ENCODE measurements around the gene TUBB4A. TPM values are rescaled to one million over a fixed set of nuclear protein-coding genes. Genes with fewer than 3 reads are reported as not detected.

Gene TUBB4A
- not detected in 2 replicates for total RNA-seq

DNA sequence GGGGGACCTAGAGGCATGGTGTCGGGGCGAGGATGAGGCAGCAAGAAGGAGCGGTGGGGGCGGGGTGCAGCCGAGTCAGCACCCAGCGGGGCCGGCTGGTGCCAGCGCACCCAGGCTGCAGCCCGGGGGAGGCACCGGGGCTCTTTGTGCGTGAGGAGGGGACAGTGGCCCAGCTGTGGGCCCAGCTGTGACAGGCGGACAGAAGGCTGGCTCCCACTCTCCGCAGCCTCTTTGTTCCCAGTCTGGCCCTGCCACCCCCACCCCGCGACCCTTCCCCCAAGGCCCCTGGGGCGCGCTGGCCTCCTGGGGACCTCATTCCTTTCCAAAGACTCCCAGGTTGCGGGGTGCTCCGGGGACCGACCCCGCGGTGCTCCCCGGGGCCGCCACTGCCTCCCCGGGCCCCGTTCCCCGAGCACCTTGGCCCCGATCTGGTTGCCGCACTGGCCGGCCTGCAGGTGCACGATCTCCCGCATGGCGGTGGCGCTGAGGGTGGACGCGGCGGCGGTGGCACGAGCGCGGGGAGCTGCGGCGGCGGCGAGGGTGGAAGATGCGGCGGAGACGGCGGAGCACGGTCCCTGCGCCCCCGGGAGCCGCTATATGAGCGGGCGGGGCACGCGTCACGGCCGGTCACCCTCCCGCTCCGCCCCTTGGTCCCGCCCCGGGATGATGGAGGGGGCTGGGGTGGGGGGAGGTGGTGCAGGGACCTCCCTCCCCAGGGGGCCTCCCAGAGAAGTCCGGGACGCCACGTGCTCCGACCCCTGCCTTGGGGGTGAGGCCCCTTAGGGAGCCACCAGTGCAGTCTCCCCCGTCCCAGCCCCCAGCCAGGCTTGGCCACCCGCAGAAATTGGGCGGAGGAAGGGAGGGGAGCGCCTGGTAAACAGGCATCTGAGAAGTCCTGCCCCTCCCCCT, at the start of gene TUBB4A:
Gene TUBB4A (minus strand): TSS at position 570 of the 909 bp plus-strand sequence. CDS start 97 bp downstream, at position 473.

DNA sequence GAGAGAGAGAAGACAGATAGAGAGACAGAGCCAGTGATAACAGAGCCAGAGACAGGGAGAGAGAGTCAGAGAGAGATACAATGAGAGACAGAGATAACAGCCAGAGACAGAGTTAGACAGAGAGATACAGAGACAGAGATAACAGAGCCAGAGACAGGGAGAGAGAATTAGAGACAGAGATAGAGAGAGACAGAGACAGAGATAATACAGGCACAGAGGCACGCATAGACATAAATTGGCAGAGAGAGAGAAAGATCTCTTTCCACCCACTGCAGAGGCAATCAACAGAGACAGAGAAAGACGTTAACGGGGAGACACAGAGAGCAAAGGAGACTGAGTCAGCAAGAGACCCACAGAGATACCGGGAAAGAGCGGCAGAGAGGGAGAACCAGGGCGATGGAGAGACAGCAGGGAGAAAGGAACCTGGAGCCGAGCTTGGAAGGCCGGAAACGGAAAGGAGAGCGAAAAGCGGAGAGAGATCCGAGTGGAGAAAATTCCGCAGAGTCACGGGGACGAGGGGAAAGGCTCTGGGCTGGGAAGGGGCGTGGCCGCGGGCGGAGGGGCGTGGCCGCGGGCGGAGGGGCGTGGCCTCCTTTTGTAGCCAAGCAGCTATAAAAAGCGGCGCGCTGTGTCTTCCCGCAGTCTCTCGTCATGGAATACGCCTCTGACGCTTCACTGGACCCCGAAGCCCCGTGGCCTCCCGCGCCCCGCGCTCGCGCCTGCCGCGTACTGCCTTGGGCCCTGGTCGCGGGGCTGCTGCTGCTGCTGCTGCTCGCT, 28.5 kb upstream of the TUBB4A start, which contains the start of gene TNFSF9:
Gene TNFSF9 (plus strand): TSS at position 641 of the 777 bp plus-strand sequence. CDS start 11 bp downstream, at position 652.

DNA sequence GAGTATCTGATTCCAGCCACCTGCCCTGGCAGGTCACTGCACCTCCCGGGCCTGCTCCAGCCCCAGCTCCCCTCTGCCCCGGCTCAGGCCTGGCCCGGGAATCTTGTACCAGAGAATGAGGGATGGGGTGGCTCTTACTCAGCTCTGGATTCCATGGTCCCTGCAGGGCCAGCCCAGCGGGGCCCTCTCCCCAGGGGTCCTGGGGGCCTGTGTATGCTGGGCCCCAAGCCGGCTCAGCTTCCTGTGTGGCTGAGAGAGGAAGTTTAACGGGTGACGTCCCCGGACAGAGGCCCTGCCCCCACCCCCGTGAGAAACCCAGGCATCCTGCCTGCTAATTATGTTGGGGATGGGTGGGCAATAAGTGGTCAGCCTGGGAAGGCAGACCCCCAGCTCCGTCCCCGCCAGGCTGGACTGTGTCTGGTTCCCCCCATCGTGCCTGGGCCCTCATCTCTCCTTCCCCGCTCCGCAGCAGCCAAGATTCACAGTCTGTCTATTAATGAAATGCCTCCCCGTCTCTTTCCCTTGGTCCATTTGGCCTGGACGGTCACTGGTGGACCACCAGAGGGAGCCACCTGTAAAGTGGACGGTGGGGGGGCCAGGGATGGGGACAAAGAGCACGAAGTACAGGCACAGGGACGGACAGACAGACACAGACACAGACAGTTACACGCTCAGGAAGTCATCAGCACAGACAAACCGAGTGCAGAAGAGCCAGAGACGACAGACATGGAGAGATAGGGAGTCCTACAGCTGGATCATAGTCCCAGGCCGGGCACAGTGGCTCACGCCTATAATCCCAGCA, 20.4 kb downstream of the TUBB4A start, which contains the start of gene DENND1C:
Gene DENND1C (minus strand): TSS at position 247 of the 802 bp plus-strand sequence. CDS start 92 bp downstream, at position 155.

DNA sequence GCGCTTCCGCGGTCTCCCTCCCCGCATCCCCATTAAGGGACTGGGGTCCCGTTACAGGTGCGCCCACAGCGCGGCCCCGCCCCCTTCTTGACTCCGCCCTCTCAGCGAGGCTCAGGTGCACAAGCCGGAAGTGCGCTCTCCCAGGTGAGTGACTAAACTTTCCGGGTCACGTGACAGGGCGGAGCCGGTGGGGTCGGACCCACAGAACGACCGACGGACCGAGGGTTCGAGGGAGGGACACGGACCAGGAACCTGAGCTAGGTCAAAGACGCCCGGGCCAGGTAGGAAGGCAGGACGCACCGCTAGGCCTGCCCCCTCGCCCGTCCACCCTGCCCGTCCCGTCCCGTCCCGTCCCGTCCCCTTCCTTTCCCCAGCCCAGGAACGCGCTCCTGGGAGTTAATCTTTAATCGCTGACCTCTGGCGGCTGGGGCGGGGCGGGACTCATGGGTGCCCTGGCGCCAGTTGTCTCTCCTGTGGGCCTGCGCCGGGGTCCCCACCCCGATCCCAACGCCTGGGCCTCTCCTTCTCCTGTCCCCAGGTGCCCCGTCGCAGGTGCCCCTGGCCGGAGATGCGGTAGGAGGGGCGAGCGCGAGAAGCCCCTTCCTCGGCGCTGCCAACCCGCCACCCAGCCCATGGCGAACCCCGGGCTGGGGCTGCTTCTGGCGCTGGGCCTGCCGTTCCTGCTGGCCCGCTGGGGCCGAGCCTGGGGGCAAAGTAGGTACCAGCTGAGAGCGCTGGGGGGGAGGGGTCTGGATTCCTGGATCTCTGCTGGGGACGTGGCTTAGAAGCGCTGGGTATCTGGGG, 37.8 kb downstream of the TUBB4A start, which contains the start of gene CRB3:
Gene CRB3 (plus strand): TSS at position 202 of the 804 bp plus-strand sequence. CDS start 431 bp downstream, at position 633.

DNA sequence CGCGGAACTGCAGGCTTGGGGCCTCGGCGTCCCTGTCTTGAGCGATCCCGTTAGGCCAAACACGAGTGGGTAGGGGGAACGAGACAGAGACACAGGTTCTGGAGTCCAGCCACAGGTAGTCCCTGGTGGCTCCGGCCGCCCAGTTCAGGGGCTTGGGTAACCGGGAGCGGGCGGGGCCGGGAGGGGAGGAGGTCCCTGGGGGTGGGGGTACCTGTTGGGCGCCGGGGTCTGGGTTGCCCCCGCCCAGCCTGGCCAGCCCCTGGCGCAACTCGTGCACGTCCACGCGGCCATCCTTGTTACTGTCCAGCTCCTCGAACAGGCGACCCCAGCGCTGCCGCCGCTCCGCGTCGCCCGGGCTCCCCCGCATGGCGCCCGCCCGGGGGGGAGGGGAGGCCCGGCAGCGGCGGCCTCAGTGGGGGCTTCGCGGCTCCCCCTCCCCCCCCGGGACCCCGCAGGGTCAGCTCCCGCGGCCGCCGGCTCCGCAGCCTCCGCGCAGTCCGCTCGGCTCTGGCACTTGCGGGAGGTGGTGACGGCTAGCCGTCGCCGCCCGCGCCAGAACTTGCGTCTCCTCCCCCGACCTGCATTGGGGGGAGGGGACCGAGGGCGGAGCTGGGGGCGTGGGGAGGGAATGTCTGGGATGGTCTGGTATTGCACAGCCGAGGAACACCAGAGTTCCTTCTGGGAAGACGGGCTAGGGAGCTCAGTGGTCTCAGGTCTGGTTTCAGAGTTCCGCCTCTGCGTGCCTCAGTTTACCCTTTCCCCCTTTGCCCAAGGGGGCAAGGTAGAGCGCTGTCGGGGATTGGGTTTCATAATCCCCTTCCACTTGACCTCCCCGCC, 42.6 kb downstream of the TUBB4A start, which contains the start of gene SLC25A23:
Gene SLC25A23 (minus strand): TSS at position 531 of the 837 bp plus-strand sequence. CDS start 164 bp downstream, at position 367.

Small RNAs within 50 kb of the gene (small RNA-seq; reads per million reads assigned to genes)
- gene AC010503.2 = not detected

Other genes with a start within 250 kb of the TUBB4A start
- gene MLLT1, start 222.3 kb downstream of the TUBB4A start, total RNA-seq = 9.2 and 13.3 TPM in 2 replicates
- gene ACER1, start 168.7 kb downstream of the TUBB4A start, total RNA-seq = not detected in 2 replicates
- gene CLPP, start 140.8 kb downstream of the TUBB4A start, total RNA-seq = 55.1 and 87.8 TPM in 2 replicates
- gene ALKBH7, start 129.5 kb downstream of the TUBB4A start, total RNA-seq = 34.0 and 46.3 TPM in 2 replicates
- gene PSPN, start 126.4 kb downstream of the TUBB4A start, total RNA-seq = 0.73 and 0.98 TPM in 2 replicates
- 40.7 and 42.3 TPM in 2 replicates for gene GTF2F1, start 109.1 kb downstream of the TUBB4A start, total RNA-seq
- 103 and 198 TPM in 2 replicates for gene KHSRP, start 77.5 kb downstream of the TUBB4A start, total RNA-seq
- gene SLC25A41, start 68.5 kb downstream of the TUBB4A start, total RNA-seq = not detected in 2 replicates
- gene SLC25A23, start 42.5 kb downstream of the TUBB4A start, total RNA-seq = 18.0 TPM in 2 replicates
- not detected in 2 replicates for gene CRB3, start 38.0 kb downstream of the TUBB4A start, total RNA-seq
- gene DENND1C, start 20.5 kb downstream of the TUBB4A start, total RNA-seq = under 0.01 TPM in 1 of 2 replicates, not detected in the other
- 1.5 and 2.3 TPM in 2 replicates for gene TNFSF9, start 28.7 kb upstream of the TUBB4A start, total RNA-seq
- gene CD70, start 88.8 kb upstream of the TUBB4A start, total RNA-seq = 0.59 and 1.5 TPM in 2 replicates
- gene TNFSF14, start 167.9 kb upstream of the TUBB4A start, total RNA-seq = not detected in 2 replicates
- gene C3, start 218.3 kb upstream of the TUBB4A start, total RNA-seq = 3.1 and 19.1 TPM in 2 replicates
- gene GPR108, start 235.3 kb upstream of the TUBB4A start, total RNA-seq = 41.5 and 42.8 TPM in 2 replicates
- 34.5 and 38.1 TPM in 2 replicates for gene TRIP10, start 237.4 kb upstream of the TUBB4A start, total RNA-seq

All from subcutaneous preadipocyte (primary cell).